ENCODE measurements around the gene DLST.

DLST gene

DNA sequence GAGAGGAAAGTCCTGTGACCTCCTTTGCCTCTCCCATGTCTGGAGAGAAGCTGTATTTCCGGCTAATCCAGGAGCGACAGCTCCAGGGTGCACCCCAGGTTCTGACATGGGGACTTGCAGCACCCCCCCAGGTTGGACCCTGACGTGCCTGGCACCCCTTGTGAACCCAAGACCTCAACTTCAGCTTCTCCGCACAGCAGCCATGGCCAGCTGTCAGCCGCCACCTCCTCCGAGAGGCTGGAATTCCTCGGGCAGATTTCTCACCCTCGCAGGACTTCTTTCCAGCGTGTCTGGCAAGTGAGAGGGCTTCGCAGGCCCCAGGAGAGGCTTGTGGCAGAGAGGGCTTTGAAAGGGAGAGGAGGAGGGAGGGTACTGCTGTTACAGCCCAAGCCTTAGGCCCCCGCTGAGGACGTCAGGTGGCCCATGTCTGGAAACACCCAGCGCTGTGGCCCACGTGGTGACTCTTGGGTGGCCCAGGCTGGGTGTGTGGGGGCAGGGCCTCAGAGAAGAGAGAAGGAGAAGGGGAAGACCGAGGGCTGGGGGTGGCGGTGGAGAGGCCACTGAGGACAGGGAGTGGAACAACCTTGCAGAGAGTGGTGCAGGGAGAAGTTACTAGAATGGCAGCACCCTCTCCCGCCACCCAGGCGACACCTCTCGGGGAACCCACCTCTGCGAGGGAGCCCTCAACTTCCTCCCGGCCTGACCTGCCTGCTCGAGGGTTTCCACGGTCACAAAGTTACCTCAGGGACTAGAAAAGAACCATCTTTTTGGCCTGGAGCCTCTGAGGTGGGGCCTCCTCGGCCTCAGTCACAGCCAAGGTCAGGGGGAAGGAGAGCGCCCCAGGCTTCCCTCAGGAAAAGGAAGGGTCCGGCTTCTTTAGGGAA lies 53.0 kb downstream of the DLST start:
- H3K4me2 ChIP-seq (ENCODE audit: low read length): no peak overlapping the region
- no peak overlapping the region for H3K27ac ChIP-seq
- TF ChIP-seq, protein P1, sequence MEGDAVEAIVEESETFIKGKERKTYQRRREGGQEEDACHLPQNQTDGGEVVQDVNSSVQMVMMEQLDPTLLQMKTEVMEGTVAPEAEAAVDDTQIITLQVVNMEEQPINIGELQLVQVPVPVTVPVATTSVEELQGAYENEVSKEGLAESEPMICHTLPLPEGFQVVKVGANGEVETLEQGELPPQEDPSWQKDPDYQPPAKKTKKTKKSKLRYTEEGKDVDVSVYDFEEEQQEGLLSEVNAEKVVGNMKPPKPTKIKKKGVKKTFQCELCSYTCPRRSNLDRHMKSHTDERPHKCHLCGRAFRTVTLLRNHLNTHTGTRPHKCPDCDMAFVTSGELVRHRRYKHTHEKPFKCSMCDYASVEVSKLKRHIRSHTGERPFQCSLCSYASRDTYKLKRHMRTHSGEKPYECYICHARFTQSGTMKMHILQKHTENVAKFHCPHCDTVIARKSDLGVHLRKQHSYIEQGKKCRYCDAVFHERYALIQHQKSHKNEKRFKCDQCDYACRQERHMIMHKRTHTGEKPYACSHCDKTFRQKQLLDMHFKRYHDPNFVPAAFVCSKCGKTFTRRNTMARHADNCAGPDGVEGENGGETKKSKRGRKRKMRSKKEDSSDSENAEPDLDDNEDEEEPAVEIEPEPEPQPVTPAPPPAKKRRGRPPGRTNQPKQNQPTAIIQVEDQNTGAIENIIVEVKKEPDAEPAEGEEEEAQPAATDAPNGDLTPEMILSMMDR (IDR thresholded peaks at IDR 0.05): no peak
- no peaks in the 10 kb centered on the region for H3K9me3 ChIP-seq (ENCODE audit: control insufficient read depth, low read length)
- no peaks in the 10 kb centered on the region for H3K79me2 ChIP-seq
- H3K27me3 ChIP-seq (ENCODE audit: control insufficient read depth, insufficient read depth, low read length): no peaks in the 10 kb centered on the region
- no peaks in the 10 kb centered on the region for H3K4me1 ChIP-seq
- H3K36me3 ChIP-seq (ENCODE audit: control insufficient read depth, insufficient read depth, low read length): no peaks in the 10 kb centered on the region
- no peak overlapping the region for H2AFZ ChIP-seq
- H3K4me3 ChIP-seq (ENCODE audit: low read depth, low read length): no peak overlapping the region
- H3K9ac ChIP-seq: no peak overlapping the region

DNA sequence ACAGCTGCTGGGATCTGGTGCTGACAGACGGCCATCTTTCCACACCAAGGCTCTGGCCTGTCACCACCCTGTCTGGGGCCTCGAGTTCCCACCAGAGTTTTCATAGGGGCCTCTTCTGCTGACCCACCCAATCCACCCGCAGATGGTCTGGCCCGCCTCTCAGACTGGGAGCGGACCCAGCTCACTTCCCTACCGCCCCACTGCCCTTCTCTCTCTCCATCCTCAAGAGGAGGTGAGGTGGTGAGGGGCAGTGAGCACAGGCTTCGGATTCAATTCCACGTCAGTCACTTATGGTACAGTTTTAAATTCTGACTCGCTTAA lies 53.6 kb downstream of the DLST start:
- TF ChIP-seq, protein P1 (IDR thresholded peaks at IDR 0.05): no peak
- Histone ChIP-seq H3K9me3 (ENCODE audit: control insufficient read depth, low read length) (no peaks in the 10 kb centered on the region), H3K27ac (no peak overlapping the region)

DNA sequence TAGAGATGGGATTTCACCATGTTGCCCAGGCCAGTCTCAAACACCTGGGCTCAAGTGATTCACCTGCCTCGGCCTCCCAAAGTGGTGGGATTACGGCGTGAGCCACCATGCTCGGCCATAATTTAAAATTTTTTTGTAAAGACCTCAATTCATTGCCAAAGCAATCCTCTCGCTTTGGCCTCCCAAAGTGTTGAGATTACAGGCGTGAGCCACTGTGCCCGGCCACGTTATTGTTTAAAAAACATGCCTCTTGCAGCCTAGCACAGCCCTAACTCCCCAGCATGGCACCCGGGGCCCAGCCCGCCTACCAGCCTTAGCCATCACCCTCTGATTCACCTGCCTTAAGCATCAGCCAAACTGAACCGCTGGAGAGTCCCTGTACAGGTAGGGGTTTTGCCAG lies 54.4 kb downstream of the DLST start:
- Histone ChIP-seq H3K36me3 (ENCODE audit: control insufficient read depth, insufficient read depth, low read length) (no peaks in the 10 kb centered on the region), H3K27ac (no peak overlapping the region), H3K9me3 (ENCODE audit: control insufficient read depth, low read length) (no peaks in the 10 kb centered on the region), H3K4me1 (no peaks in the 10 kb centered on the region), H3K9ac (no peak overlapping the region), H3K4me3 (ENCODE audit: low read depth, low read length) (no peak overlapping the region), H2AFZ (no peak overlapping the region), H3K27me3 (ENCODE audit: control insufficient read depth, insufficient read depth, low read length) (no peaks in the 10 kb centered on the region), H3K4me2 (ENCODE audit: low read length) (no peak overlapping the region), H3K79me2 (no peaks in the 10 kb centered on the region)
- TF ChIP-seq, protein P1 (IDR thresholded peaks at IDR 0.05): no peak

More for the DNA sequence above, 53.6 kb downstream of the DLST start:
- H3K4me3 ChIP-seq (ENCODE audit: low read depth, low read length): no peak overlapping the region
- H3K79me2 ChIP-seq: no peaks in the 10 kb centered on the region
- no peaks in the 10 kb centered on the region for H3K36me3 ChIP-seq (ENCODE audit: control insufficient read depth, insufficient read depth, low read length)
- H3K27me3 ChIP-seq (ENCODE audit: control insufficient read depth, insufficient read depth, low read length): no peaks in the 10 kb centered on the region
- H3K4me1 ChIP-seq: no peaks in the 10 kb centered on the region
- no peak overlapping the region for H3K4me2 ChIP-seq (ENCODE audit: low read length)
- no peak overlapping the region for H2AFZ ChIP-seq
- H3K9ac ChIP-seq: no peak overlapping the region

DNA sequence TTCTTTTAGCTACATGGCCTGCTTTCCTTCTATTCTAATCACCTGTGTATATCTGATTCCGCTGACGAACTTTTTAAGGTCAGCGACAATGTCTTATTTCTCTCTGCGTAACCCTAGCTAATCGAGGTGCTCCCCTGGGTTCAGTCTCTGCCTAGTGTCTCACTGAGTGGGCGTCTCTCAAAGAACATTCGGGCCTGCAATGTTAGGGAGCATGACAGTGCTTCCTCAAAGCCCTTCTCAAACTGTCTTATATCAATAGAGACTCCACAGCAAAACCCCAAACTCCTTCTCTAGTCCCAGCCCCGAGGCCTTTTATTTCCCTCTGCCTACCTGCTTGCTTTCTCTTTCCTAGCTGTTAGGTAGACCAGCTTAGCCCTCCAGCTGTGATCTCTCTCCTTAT lies 55.0 kb downstream of the DLST start:
- H3K9ac ChIP-seq: no peak overlapping the region
- no peaks in the 10 kb centered on the region for H3K4me1 ChIP-seq
- H3K27me3 ChIP-seq (ENCODE audit: control insufficient read depth, insufficient read depth, low read length): no peaks in the 10 kb centered on the region
- TF ChIP-seq, protein P1 (IDR thresholded peaks at IDR 0.05): no peak
- no peak overlapping the region for H3K27ac ChIP-seq
- no peak overlapping the region for H2AFZ ChIP-seq
- no peak overlapping the region for H3K4me2 ChIP-seq (ENCODE audit: low read length)
- no peaks in the 10 kb centered on the region for H3K9me3 ChIP-seq (ENCODE audit: control insufficient read depth, low read length)
- no peaks in the 10 kb centered on the region for H3K36me3 ChIP-seq (ENCODE audit: control insufficient read depth, insufficient read depth, low read length)
- H3K4me3 ChIP-seq (ENCODE audit: low read depth, low read length): no peak overlapping the region
- H3K79me2 ChIP-seq: no peaks in the 10 kb centered on the region

DNA sequence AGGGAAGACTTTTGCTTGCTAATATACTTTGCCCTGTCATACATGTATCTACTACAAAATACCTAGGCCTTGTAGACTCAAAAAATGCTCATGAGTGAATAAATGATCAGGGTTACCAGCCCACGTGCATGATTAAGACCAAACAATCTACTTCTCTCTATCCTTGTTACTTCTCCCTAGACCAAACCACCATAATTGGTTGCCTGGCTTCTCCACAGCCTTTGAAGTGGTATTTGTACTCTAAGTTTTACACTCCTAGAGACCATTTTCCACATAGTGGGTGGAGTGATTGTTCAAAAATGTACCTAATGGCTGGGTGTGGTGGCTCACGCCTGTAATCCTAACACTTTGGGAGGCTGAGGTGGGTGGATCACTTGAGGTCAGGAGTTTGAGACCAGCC lies 55.5 kb downstream of the DLST start:
- no peak overlapping the region for H3K9ac ChIP-seq
- H3K36me3 ChIP-seq (ENCODE audit: control insufficient read depth, insufficient read depth, low read length): no peaks in the 10 kb centered on the region
- no peak overlapping the region for H3K4me2 ChIP-seq (ENCODE audit: low read length)
- TF ChIP-seq, protein P1 (IDR thresholded peaks at IDR 0.05): no peak
- H3K4me1 ChIP-seq: no peaks in the 10 kb centered on the region
- H3K4me3 ChIP-seq (ENCODE audit: low read depth, low read length): no peak overlapping the region
- no peaks in the 10 kb centered on the region for H3K79me2 ChIP-seq
- H3K27me3 ChIP-seq (ENCODE audit: control insufficient read depth, insufficient read depth, low read length): no peaks in the 10 kb centered on the region
- H3K27ac ChIP-seq: no peak overlapping the region
- no peaks in the 10 kb centered on the region for H3K9me3 ChIP-seq (ENCODE audit: control insufficient read depth, low read length)
- H2AFZ ChIP-seq: no peak overlapping the region

Data from parathyroid adenoma (tissue), 2 donors.